RWPE1 (cell line): Measurements from ENCODE around the gene TRAPPC2B.

Experiments
- CTCF ChIA-PET: fragments of 350-600 bp; sonication (Branson Sonifier 250); formaldehyde crosslinking; extraction: SDS; loops from one replicate; lab custom pipeline; 2021; lab: Yijun Ruan, JAX
- POLR2A ChIA-PET: fragments of 400-600 bp; formaldehyde crosslinking; extraction: SDS; loops from one replicate; lab custom pipeline; 2020; ENCODE audit warnings: antibody characterized with exemption; ENCODE audit not compliant: low non-redundant PET; lab: Yijun Ruan, JAX
- DNase-seq: peaks from one replicate; pipeline ENCODE4 v3.0.0; 2012; ENCODE audit warnings: low spot score
- H3K27ac ChIP-seq: fragments of 450-650 bp; 2 replicates; pipeline ENCODE4 v1.5.1; 2017
- TF ChIP-seq, protein P1 (sequence below): fragments of 450-650 bp; conservative IDR thresholded peaks from 2 replicates; pipeline ENCODE4 v1.5.1; 2017; ENCODE audit warnings: low read depth, mild to moderate bottlenecking

Gene TRAPPC2B

DNA sequence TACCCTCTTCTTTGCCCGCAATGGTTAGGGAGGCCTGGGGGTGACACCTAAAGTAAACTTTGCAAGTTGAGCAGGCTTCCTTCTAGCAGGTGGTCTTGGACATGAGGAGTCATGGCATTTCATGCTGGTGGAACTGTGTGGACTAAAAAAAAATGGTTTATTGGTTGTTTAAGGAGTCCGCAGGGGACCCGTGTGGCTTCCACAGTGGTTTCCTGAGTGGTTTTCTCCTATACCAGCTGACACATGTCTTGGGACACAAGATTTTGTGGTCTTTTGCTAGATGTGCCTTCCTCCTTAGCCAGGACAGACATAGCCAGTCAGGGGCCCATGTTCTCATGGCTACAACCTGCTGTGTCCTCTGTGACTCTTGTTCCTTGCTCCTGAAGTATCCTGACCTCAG is 41.6 kb upstream of the TRAPPC2B start:
- POLR2A ChIA-PET, result no interaction called here
- CTCF ChIA-PET, result no interaction called here
- no peak overlapping the region for H3K27ac ChIP-seq
- TF ChIP-seq, protein P1, sequence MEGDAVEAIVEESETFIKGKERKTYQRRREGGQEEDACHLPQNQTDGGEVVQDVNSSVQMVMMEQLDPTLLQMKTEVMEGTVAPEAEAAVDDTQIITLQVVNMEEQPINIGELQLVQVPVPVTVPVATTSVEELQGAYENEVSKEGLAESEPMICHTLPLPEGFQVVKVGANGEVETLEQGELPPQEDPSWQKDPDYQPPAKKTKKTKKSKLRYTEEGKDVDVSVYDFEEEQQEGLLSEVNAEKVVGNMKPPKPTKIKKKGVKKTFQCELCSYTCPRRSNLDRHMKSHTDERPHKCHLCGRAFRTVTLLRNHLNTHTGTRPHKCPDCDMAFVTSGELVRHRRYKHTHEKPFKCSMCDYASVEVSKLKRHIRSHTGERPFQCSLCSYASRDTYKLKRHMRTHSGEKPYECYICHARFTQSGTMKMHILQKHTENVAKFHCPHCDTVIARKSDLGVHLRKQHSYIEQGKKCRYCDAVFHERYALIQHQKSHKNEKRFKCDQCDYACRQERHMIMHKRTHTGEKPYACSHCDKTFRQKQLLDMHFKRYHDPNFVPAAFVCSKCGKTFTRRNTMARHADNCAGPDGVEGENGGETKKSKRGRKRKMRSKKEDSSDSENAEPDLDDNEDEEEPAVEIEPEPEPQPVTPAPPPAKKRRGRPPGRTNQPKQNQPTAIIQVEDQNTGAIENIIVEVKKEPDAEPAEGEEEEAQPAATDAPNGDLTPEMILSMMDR, result no peak
- DNase-seq, result no peak

DNA sequence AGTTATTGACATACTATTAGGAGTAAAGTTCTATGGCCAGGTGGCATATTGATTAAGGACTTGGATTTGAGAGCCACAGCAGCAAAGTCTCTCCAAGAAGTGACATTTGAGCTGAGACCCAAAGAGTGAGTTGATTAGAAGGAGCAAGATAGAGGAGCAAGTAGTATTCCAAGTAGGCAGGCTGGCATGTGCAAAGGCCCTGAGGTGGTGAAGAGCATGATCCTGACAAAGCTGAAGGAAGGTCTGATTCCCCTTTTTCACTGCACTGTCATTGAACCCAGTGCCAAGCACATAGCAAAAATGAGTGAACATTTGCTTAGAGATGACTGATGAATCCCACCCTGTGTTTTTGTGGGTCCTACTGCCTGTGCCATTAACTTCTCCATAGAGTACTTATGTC is 38.4 kb upstream of the TRAPPC2B start:
- ChIA-PET POLR2A (no interaction called here), CTCF (no interaction called here)
- H3K27ac ChIP-seq, result no peak overlapping the region
- TF ChIP-seq, protein P1, result no peak
- DNase-seq, result no peak

DNA sequence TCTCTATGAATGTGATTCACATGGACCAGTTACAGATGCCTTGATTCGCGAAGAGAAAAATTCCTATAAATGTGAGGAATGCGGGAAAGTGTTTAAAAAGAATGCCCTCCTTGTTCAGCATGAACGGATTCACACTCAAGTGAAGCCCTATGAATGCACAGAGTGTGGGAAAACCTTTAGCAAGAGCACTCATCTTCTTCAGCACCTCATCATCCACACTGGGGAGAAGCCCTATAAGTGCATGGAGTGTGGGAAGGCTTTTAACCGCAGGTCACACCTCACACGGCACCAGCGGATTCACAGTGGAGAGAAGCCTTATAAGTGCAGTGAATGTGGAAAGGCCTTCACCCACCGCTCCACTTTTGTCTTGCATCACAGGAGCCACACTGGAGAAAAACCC is 35.4 kb upstream of the TRAPPC2B start:
- CTCF ChIA-PET, result no interaction called here
- no peak overlapping the region for H3K27ac ChIP-seq
- POLR2A ChIA-PET, result no interaction called here
- TF ChIP-seq, protein P1, result no peak
- no peak for DNase-seq

DNA sequence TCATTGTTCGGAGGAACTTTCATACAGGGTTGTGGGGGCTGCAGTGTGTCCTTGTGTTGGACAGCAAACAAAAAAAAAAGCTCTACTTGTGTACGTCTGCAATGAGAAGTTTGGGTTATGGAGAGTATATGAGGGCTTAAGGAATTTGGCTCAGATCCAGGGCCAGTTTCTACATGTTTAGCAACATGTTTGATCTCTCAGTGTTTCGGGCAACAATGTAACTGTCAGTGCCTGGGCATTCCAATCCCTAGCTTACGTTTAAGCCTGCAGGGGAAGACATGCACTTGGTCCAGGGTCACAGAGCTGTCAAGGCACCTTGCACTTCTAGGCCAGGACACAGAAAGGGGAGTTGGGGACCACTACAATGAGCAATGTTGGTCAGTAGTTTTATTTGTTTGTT is 29.2 kb upstream of the TRAPPC2B start:
- TF ChIP-seq, protein P1, result no peak
- ChIA-PET POLR2A (interaction anchor here (0.5 kb wide), 1 partner anchor 1173 kb away, joined by 3 read pairs; no protein-coding TSS in a partner anchor), CTCF (no interaction called here)
- no peak overlapping the region; the same call in 1 of the 2 replicates for H3K27ac ChIP-seq
- DNase-seq, result peak; percentile 59

DNA sequence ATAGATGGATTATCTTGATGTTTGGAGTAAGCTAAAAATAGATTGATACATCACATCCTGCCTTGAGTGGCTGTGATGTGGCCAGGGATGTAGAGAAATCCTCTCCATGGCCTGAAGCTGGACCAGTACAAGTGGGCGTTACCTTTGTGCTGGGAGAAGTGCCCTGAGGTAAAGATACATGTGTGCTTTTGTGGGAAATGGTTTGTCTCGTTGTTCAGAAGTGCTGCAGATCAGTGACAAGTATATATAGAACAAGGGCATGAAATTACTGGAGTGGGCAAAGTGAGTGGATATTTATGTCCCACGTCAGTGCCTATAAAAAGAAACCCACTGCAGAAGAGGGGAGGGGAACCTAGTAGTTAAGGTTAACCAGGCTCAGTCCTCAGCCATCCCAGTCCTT is 24.5 kb upstream of the TRAPPC2B start:
- DNase-seq, result no peak
- H3K27ac ChIP-seq, result no peak overlapping the region
- CTCF ChIA-PET, result interaction anchor here (0.5 kb wide), 1 partner anchor 15 kb away, joined by 7 read pairs; no protein-coding TSS in a partner anchor
- POLR2A ChIA-PET, result interaction anchor here (0.6 kb wide), 1 partner anchor 41 kb away, joined by 3 read pairs; no protein-coding TSS in a partner anchor
- TF ChIP-seq, protein P1, result no peak

DNA sequence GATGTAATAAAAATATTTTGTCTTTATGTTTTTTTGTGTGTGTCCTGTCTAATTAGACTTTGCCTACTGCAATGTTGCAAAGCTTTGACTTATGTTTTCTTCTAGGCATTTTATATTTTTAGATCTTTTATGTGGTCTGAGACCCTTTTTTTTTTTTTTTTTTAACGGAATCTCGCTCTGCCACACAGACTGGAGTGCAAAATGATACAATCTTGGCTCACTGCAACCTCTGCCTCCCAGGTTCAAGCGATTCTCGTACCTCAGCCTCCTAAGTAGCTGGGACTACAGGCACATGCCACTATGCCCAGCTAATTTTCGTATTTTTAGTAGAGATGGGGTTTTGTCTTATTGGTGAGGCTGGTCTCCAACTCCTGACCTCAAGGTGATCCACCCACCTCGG is 20.8 kb upstream of the TRAPPC2B start:
- DNase-seq, result no peak
- ChIA-PET CTCF (no interaction called here), POLR2A (no interaction called here)
- TF ChIP-seq, protein P1, result no peak
- H3K27ac ChIP-seq, result no peak overlapping the region
